AG04449 (cell line): Measurements from ENCODE around the gene GPN1.

Source experiments
- CTCF ChIA-PET: fragments of 350-600 bp; formaldehyde crosslinking; extraction: SDS; loops from one replicate; lab custom pipeline; 2021; ENCODE audit warnings: antibody characterized with exemption; lab: Yijun Ruan, JAX
- POLR2A ChIA-PET: fragments of 400-600, 350-600 bp; formaldehyde crosslinking; extraction: SDS; loops from one replicate; lab custom pipeline; 2020; ENCODE audit warnings: antibody characterized with exemption, inconsistent platforms; lab: Yijun Ruan, JAX
- DNase-seq: peaks from one replicate; pipeline ENCODE4 v3.0.0-alpha.2; 2010; ENCODE audit warnings: low read depth, low spot score
- H3K4me3 ChIP-seq: 2 replicates; pipeline ENCODE4 v1.5.1; 2011; ENCODE audit warnings: low read depth, mild to moderate bottlenecking, control low read depth, low read length
- CTCF ChIP-seq: IDR thresholded peaks from one replicate; pipeline ENCODE4 v1.5.1; 2011; ENCODE audit warnings: mild to moderate bottlenecking, moderate library complexity, low read length, control low read depth, inconsistent platforms; ENCODE audit not compliant: insufficient read depth; ENCODE audit errors: missing control alignments

The GPN1 gene

GRCh38 chr2:27651056-27651455, 22.2 kb downstream of the GPN1 start:
- CTCF ChIA-PET = interaction anchor here (1.1 to 1.3 kb wide), 3 partner anchors 13 to 33 kb away, joined by 3 to 4 read pairs (median 3); partner anchors contain the start of gene SLC4A1AP
- no peak for TF ChIP-seq CTCF
- DNase-seq = no peak
- no peak overlapping the region for H3K4me3 ChIP-seq
- POLR2A ChIA-PET = no interaction called here

GRCh38 chr2:27652341-27652740, 23.5 kb downstream of the GPN1 start:
- no peak for TF ChIP-seq CTCF
- POLR2A ChIA-PET = no interaction called here
- CTCF ChIA-PET = interaction anchor here (2.3 kb wide), 1 partner anchor 31 kb away, joined by 6 read pairs; no protein-coding TSS in a partner anchor
- H3K4me3 ChIP-seq = no peak overlapping the region
- no peak for DNase-seq

GRCh38 chr2:27652790-27653189, 23.9 kb downstream of the GPN1 start:
- no peak overlapping the region for H3K4me3 ChIP-seq
- TF ChIP-seq CTCF = no peak
- DNase-seq = no peak
- POLR2A ChIA-PET = no interaction called here
- CTCF ChIA-PET = interaction anchor here (2.3 kb wide), 1 partner anchor 30 kb away, joined by 6 read pairs; no protein-coding TSS in a partner anchor

GRCh38 chr2:27653397-27653796, 24.5 kb downstream of the GPN1 start:
- no peak for TF ChIP-seq CTCF
- ChIA-PET POLR2A (interaction anchor here (0.6 kb wide), 1 partner anchor 14 kb away, joined by 4 read pairs; no protein-coding TSS in a partner anchor), CTCF (interaction anchor here (2.3 kb wide), 1 partner anchor 30 kb away, joined by 6 read pairs; no protein-coding TSS in a partner anchor)
- no peak for DNase-seq
- no peak overlapping the region for H3K4me3 ChIP-seq

GRCh38 chr2:27655155-27655951, 26.5 kb downstream of the GPN1 start:
- TF ChIP-seq CTCF = no peak
- no peak for DNase-seq
- ChIA-PET CTCF (interaction anchor here (2.7 kb wide), 1 partner anchor 28 kb away, joined by 13 read pairs; no protein-coding TSS in a partner anchor), POLR2A (interaction anchor here (1.4 kb wide), 1 partner anchor 8 kb away, joined by 3 read pairs; the partner anchor contains the start of genes SLC4A1AP and SUPT7L)
- H3K4me3 ChIP-seq = no peak overlapping the region

- no peak for TF ChIP-seq CTCF
- POLR2A ChIA-PET = no interaction called here
- DNase-seq = no peak
- no peak overlapping the region for H3K4me3 ChIP-seq
- CTCF ChIA-PET = interaction anchor here (2.3 kb wide), 1 partner anchor 22 kb away, joined by 8 read pairs; no protein-coding TSS in a partner anchor
These were observed 32.5 kb downstream of the GPN1 start for GRCh38 chr2:27661371-27661770.
